GM18951 (cell line): ENCODE measurements around the gene TFPI2.

ENCODE experiments used
- POLR2A ChIP-seq: IDR thresholded peaks from 4 replicates; pipeline ENCODE4 v1.6.1; 2011; ENCODE audit warnings: mild to moderate bottlenecking; ENCODE audit not compliant: insufficient read length, insufficient read depth; ENCODE audit errors: extremely low read depth
- in situ Hi-C: fragments of 300-500 bp; cut with MboI; formaldehyde crosslinking; loops from one replicate; pipeline ENCODE4 v1.12.0; 2022; ENCODE audit warnings: low sequenced_read_pairs, mixed read lengths, inconsistent platforms; ENCODE audit not compliant: unreplicated experiment

Gene TFPI2

DNA sequence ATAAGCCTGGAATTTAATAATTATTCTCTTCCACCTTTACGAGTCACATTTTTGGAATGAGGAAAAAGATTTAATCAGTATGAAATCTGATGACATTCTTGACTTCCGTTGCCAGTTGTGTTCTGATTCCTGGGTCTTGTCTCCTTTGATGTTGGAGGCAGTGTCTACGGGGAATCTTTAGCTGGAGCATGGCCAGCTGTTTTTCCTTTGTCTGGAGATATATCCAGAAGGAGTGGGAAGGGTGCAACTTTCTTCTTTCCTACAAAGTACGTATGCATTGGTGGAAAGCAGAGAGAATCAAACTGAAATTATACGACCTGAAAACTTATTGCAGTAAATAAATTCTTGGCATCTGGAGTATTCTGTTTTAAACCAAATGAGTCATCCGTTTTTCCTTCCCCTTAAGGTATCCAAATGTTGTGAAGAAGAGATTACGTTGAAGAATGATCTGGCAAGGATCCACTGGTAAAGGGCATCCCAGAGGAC is 24.1 kb upstream of the TFPI2 start:
- in situ Hi-C loops = loop anchor here (10.0 to 25.0 kb wide), 2 partner anchors 170 to 473 kb away; partner anchors contain the start of gene COL1A2
- TF ChIP-seq POLR2A = no peak

DNA sequence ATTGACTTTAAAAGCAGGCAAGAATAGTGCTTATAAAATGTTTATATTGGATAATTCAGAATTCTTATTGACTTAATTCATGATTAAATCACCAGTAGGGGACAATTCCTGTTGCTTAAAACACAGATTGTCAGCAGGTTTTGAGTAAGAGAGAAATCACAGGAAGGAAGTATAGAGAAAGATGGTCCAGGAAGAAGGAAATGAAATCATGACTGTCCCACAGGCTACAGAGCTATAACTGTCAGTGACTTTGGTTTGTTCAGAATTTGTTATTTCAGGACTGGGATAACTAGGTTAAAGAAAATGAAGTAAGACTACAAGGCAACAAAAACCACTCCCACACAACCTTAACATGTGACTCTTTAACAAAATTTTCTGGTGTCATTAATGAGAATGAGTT is 22.6 kb upstream of the TFPI2 start:
- no peak for TF ChIP-seq POLR2A
- in situ Hi-C loops = loop anchor here (10.0 to 25.0 kb wide), 2 partner anchors 172 to 474 kb away; partner anchors contain the start of gene COL1A2

DNA sequence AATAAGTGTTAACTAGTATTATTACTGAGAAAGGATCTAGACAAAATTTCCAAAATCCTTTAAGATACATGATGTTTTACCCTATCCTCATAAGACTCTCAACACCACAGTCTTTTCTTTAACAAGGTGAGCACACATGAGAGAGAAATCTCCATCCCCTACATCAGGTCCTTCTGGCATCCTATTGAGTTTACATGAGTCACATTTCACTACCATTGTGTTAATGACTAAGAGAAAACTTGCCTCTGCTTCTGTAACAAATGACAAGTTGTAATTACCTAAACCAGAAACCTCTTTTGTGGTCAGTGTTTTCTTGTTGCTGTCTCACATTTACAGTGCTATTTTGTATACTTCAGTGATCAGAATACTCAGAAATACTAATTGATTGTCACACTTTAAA is 21.1 kb upstream of the TFPI2 start:
- in situ Hi-C loops = loop anchor here (10.0 to 25.0 kb wide), 2 partner anchors 173 to 476 kb away; partner anchors contain the start of gene COL1A2

DNA sequence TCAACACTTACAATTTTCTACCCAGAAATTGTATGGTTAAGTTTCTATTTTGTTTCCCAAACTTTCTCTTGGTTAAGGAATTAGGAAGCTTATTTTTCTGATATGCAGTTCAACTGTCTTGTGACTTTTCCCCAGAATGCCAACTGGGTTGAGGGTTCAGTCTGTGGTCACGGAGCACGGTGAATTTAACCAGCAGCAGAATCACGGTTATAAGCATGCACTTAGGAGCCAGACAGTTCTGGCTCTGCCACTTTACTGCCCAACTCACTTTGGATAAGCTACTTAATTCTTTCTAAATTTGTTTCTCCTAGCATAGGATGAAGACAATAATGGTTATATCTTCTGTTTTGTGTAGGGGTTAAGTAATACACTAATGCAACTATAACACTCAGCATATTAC is 20.7 kb upstream of the TFPI2 start:
- in situ Hi-C loops = loop anchor here (10.0 to 25.0 kb wide), 2 partner anchors 174 to 476 kb away; partner anchors contain the start of gene COL1A2

DNA sequence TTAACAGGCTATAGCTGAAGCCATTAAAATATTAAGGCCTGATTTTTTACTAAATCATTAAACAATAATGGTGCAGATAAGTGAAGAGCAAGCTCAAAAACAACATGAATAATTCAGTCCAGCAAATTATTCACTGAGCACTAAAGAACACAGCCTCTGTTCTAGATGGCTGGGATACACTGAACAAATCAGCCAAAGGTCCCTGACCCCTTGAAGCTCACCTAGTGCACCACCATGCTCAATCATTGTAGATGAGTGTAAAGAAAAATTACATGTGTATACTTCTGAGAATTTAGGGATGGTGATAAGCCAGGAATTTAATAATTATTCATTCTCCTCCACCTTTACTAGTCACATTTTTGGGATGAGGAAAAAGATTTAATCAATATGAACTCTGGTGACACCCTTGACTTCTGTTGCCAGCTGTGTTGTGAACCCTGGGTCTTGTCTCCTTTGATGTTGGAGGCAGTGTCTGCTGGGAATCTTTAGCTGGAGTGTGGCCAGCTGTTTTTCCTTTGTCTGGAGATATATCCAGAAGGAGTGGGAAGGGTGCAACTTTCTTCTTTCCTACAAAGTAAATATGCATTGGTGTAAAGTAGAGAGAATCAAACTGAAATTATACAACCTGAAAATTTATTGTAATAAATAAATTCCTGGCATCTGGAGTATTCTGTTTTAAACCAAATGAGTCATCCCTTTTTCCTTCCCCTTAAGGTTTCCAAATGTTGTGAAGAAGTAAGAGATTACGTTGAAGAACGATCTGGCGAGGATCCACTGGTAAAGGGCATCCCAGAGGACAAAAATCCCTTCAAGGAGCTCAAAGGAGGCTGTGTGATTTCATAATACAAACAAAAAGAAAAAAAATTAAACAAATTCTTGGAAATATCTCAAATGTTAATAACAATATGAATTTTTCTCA is 19.8 kb upstream of the TFPI2 start:
- in situ Hi-C loops = loop anchor here (10.0 to 25.0 kb wide), 2 partner anchors 174 to 477 kb away; partner anchors contain the start of gene COL1A2
- no peak for TF ChIP-seq POLR2A

DNA sequence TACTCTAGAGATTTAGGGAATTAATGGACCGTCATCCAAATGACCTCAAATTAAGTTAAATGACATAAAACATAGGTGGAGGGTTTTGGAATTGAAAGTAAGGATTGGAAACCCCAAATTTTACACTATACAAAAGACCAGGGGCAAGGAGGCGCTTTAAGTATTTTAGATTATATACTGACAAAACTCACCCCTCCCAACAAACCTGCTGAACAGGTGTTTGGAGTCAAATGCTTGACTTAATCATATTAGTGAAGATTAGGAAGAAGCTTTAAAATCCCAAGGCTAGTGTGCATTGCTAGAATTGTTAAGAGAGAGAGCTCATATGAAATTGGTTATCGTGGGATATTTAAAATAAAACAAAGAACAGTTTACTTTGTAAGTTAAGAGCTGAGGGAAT is 15.7 kb upstream of the TFPI2 start, which contains the start of gene GNGT1:
Gene GNGT1 (plus strand): TSS at position 301 of the 400 bp plus-strand sequence. CDS start 180 bp downstream, outside the sequence.
- no peak for TF ChIP-seq POLR2A
- in situ Hi-C loops = loop anchor here (25.0 kb wide), 1 partner anchor 481 kb away; the partner anchor contains the start of gene COL1A2

DNA sequence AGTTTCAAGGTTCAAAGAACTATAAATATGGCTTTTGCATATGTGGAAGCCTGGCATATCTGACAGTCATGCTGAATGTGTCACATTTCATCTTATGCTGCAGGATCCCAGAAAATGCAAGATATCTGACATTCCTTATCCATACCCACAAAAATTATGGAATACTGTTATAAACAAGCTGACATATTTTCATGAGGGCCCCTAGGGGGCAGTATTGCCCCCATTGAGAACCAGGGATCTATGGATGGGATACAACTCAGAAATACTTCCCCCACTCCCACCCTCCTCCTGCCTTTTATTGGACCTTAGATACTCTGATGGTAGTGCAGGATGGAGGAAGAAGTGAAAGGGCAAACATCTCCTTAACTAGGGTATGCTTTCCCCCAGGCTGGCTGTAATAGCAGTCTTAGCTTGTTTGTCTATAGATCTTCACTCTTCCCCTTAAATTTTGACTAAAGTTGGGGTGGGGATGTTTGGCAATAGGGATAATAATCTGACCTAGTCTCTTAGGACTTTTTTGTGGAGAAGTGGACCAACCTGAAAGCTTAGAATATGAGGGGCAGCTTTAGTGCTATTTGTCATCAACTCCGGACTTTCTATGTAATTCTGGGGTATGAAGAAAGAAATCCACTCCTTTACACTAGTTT is 12.3 kb upstream of the TFPI2 start:
- in situ Hi-C loops = loop anchor here (25.0 kb wide), 1 partner anchor 484 kb away; the partner anchor contains the start of gene COL1A2
- TF ChIP-seq POLR2A = no peak

DNA sequence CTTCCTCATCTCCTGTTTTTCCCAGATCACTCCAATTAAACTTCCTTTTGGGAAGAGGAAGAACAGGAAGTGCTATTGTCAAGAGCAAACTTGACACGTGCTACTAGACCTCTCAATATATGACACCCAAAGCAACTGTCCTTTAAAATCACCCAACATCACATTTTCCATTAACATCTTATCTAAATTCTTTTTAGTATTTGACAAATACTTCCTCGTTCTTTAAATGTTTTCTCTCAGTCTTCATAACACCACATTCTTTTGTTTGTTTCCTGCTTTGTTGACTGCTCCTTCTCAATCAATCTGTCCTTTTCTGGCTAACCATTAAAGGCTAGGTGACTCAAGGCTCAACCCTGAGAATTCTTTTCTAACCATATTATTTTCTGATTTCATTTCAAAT is 7.1 kb upstream of the TFPI2 start:
- in situ Hi-C loops = no loop called here
- TF ChIP-seq POLR2A = no peak

DNA sequence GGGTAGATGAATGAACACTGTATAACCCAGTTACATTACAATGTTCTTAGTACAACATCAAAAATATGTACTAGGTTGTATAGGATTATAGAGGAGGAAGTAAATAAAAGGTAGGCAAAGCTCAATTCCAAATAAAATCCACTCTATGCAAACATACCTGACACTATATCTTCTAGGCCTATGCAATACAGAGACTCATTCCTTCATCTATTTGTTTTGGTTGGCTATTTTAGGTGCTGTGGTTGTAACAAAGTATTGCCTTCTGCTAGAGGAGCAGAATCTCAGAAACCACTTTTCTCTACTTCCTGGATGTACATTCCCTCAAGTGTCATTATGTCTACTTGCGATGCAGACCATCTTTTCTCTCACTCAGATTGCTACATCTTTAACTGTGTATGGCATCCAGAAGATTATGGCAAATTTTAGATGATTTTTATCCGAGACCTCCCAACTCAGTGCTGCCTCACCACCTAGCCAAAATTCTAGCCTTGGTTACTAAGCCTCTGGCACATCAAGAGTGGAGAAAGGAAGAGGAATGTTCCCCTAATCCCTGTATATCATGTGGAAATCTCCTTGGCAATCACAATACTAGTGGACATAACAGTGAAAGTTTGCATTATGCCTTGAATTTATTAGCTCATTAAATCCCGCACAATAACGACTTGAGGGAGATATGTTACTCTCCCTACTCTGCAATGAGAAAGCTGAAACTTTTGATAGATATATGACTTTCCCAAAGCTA is 5.5 kb upstream of the TFPI2 start:
- in situ Hi-C loops = no loop called here
- no peak for TF ChIP-seq POLR2A

DNA sequence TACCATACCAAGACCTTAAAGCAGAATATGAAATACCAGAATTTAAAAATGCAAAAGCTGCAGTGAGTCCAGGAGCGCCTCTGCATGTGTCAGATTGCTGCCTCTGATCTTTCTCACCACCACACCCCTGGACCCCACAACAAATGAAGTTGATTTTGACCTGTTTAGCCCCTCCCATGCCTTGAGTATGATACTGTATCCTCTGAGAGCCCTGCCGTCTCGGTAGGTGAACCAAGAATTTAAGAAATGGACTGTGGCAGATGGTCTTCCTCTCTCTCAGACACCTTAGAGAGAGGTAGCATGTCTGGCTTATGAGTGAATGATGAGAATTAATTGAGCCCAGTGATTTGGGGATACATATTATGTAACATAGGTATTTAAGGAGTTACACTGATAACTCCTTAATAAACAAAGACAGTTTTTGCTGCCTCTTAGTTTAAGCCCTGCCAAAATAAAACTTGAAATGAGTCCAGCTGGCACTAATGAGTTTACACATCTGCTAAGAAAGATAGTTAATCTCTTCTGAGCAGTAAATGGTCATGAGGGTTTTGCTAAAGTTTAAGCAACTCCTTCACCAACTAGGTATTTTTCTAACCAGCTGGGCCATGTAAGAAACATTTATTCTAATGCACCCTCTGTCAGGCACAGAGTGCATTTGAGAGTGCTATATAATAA is 4.5 kb upstream of the TFPI2 start:
- in situ Hi-C loops = no loop called here
- TF ChIP-seq POLR2A = no peak

DNA sequence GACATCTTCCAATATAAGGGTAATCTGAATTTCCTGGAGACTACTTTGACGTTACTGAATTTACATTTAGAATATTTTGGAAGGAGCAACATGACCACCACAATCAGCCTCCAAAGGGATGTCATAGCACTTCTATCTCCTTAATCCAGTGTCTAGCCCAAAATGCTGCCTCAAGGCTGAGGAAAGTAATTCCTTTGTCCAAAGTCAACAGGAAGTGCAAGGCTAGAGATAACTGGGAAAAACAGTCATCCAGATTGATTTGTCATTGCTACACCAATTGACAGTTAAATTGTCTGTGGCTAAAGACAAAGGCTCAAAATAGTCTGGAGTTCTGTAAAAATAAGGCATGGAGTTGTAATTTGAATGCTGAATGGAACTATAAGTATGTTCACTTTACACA is 3.9 kb upstream of the TFPI2 start:
- in situ Hi-C loops = no loop called here
- TF ChIP-seq POLR2A = no peak

DNA sequence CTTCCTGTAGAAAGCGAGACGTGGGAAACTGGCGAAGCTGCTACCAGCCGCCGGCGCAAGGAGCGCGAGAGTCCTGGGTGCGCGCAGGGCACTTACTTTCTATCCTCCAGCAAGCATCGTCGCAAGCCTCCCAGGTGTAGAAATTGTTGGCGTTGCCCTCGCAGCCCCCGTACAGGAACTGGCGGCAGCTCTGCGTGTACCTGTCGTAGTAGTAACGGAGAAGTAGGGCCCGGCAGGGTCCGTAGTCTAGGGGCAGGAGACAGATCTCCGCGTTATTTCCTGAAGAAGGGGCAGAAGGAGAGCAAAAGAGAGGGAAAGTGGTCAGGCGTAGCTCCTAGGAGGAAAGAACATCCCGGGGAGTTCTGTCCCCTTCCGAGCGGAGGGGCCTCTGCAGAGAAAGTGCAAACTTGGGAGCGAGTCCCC is 501 bp downstream of the TFPI2 start:
- TF ChIP-seq POLR2A = no peak
- in situ Hi-C loops = no loop called here

DNA sequence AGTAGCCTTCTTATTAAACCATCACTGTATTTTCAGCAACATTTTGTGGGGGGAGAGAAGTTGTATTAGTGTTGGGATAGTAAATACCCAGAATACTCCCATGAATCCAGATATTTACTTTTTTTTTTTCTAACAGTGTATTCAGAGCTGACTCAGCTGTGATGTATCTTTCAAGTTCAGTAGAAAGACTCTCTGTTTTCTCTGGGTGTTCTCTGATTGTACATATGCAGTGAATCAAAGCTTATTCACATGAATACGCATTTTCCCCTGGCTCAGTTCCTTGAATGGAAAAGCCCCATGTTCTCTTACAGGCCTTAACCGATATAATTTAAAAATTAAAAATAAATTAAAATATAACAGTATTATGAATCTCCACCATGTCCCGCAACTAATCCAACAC is 1.3 kb downstream of the TFPI2 start:
- in situ Hi-C loops = no loop called here
- no peak for TF ChIP-seq POLR2A
